ENCODE measurements around the gene GPR176.
"Not testable (repeated sequence)": the region's sequence is repeated elsewhere in the genome, so short reads cannot be mapped to it uniquely, and the experiment has no call there.

Gene GPR176

DNA sequence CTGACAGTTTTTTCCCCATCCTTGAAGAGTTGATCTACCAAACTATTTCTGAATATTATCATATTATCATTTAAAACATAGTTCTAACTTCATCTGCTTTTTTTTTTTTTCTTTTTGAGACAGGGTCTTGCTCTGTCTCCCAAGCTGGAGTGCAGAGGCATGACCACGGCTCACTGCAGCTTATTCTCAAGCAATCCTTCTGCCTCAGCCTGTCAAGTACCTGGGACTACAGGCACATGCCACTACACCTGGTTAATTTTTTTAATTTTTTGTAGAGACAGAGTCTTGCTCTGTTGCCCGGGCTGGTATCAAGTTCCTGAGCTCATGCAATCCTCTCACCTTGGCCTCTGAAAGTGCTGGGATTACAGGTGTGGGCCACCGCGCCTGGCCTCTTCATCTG is 15.2 kb upstream of the GPR176 start:
- no peak for DNase-seq (ENCODE audit: low read depth in 2 of 2)

GRCh38 chr15:39934397-39935071 is 14.5 kb upstream of the GPR176 start:
- peak in 1 of 2 experiments; percentile 1 for DNase-seq (ENCODE audit: low read depth in 2 of 2)

- DNase-seq (ENCODE audit: low read depth in 2 of 2): no peak
Observed at GRCh38 chr15:39931615-39932014, 11.5 kb upstream of the GPR176 start.

DNA sequence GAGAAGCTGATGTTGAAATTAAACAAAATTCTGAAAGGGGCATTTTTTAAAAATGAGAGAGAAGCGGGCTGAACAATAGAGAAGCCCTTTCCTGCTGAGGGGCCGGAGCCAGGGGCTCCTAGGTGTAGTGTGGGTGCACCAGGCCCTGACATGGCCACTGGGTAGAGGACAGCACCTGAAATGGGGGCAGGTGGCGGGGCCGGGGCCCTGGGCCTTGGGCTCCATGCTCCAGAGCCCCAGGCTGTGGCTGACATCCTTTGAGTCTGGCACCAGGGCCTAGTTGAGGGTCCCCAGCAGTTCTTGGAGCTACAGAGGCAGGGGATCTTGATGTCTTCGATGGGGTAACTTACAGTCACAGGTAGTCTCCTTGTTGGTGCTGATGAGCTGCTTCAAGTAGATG is 6.5 kb upstream of the GPR176 start:
- DNase-seq (ENCODE audit: low read depth in 2 of 2): no peak

GRCh38 chr15:39925112-39925842 is 5.2 kb upstream of the GPR176 start:
- DNase-seq (ENCODE audit: low read depth in 2 of 2): no peak

DNA sequence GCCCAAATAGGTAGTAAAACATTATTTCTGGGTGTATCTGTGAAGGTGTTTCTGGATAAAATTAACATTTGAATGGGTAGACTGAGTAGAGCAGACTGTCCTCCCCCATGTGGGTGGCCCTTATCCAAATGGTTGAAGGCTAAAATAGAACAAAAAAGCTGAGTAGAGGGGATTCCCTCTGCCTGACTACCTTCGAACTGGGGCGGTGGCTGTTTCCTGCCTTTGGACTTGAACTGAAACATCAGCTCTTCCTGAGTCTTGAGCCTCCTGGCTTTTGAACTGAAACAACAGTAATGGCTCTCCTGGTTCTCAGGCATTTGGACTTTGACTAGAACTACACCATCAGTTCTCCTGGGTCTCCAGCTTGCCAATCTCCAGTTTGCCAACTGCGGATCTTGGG is 4.4 kb upstream of the GPR176 start:
- DNase-seq (ENCODE audit: low read depth in 2 of 2): no peak

DNA sequence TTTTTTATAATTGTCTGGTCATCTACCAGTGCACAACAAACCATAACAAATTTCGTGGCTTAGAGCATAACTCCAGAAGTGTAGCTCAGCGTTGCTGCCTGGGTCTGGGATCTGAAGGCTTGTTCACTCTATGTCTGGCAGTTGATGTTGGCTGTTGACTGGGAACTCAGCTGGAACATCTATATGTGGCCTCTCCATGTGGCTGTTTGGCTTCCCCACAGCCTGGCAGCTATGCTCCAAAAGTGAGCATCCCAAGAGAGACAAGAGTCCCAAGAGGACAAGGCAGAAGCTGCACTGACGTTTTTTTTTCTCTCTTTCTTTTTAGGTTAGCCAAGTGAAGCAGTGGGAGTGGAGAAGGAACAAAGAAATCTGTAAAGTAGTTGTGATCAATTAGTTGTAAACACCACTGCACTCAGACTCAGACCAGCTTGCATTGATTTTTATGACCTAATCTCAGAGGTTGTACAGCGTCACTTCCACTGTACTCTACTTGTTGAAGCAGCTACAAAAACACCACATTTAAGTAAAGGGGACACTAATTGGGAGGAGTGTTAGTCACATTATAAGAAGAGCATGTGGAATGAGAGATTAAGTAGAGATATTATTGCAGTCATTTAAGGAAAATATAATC is 2.5 kb upstream of the GPR176 start:
- DNase-seq (ENCODE audit: low read depth in 2 of 2): no peak

DNA sequence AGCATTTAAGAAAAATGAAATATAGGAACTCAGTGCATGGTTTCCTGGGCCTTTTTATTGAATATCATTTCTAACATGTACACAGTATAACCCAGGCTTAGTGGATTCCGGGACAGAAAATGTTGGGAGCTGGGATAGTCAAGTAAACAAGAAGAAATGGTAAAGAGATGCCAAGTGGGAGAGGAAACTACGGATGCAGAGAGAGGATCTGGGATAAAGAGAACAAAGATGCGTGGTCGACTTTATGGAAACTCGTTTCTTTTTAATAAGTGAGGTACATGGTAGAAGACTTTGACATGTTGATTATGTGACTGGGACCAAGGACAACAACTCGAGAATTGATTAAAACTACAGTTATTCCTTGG is 1.2 kb upstream of the GPR176 start:
- no peak for DNase-seq (ENCODE audit: low read depth in 2 of 2)

GRCh38 chr15:39920510-39921273 is 626 bp upstream of the GPR176 start:
- DNase-seq (ENCODE audit: low read depth in 2 of 2): peak; percentile 71 to 73

GRCh38 chr15:39919411-39919747 is 687 bp downstream of the GPR176 start:
- DNase-seq (ENCODE audit: low read depth in 2 of 2): no peak

DNA sequence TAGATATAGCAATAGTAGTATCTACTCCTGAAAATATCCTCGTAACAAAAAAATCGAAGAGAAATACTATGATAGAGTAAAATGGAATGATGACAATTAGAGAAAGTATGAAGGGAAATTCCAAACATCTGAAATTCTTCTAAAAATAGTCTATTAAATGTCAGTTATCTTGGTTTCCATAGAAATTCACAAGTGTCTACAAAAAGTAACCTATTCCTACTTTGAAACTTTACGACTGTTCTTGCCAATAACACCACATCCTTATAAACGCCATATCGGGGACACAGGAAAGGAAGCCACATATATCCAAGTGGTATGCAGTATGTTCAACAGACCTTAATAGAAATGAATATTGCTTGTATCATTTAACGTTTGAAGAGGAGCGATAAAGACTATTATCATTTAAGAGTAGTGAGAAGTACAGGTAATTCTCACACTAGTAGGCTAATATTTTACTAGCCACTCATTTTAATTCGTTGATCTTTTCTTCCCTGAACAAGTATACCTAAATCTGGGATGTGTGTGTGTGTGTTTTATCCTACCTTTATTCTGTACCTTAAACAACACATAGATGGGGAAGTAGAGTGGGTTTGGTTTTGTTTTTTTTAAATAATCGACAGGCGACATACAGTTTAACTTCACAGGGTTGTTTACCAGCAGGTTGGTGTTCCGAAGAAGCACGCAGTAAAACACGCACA is 1.2 kb downstream of the GPR176 start:
- DNase-seq (ENCODE audit: low read depth in 2 of 2): no peak

GRCh38 chr15:39914977-39915376 is 5.1 kb downstream of the GPR176 start:
- DNase-seq (ENCODE audit: low read depth in 2 of 2): no peak

GRCh38 chr15:39909007-39909406 is 11.1 kb downstream of the GPR176 start:
- DNase-seq (ENCODE audit: low read depth in 2 of 2): no peak

DNA sequence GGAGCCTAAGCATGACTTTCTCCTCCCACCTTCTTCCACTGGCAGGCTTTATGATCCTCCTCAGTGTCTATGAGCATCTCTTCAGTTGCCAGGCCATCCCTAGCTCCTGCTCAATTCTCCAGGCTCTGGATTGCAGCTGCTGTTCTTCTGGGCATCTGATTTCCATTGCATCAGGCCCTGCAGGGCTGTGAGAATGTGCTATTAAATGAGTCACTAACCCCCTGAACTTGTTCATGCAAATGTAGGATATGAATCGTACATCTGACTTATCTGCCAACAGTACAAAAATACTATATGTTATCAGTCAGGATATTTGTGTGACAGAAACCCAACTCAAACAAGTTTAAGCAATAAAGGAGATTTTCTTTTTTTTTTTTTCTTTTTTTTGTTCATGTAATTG is 11.9 kb downstream of the GPR176 start:
- DNase-seq (ENCODE audit: low read depth in 2 of 2): no peak

DNA sequence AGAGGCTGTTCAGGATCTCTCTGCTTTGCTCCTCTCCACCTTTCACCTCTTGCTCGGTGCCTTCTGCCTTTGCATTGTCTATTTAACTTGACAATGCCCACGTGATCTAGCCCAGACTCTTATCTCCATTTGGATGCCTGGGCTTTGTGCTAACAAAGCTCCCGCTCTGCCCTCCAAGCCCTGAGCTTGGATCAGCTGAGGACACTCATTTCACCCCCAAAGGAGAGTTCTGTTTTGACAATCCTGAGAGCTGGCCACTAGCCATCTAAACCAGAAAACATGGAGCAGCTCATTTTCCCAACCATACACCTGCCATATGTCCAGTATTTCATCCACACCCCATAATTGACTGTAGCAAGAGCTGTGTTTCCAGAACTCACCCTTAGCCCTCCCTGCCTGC is 12.8 kb downstream of the GPR176 start:
- DNase-seq (ENCODE audit: low read depth in 2 of 2): no peak

DNA sequence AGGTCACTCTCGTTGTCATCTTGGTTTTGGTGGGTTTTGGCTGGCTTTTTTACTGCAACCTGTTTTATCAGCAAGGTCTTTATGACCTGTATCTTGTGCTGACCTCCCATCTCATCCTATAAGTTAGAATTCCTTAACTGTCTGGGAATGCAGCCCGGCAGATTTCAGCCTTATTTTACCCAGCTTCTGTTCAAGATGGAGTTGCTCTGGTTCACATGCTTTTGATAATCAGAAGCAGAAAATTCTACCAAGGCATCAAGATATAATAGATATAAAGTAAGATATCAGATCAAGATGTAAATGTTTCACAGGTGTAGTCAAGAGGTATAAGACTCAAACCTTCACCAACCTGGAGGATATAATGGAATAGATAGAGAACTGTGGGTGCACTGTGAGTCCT is 16.0 kb downstream of the GPR176 start:
- DNase-seq (ENCODE audit: low read depth in 2 of 2): no peak

DNA sequence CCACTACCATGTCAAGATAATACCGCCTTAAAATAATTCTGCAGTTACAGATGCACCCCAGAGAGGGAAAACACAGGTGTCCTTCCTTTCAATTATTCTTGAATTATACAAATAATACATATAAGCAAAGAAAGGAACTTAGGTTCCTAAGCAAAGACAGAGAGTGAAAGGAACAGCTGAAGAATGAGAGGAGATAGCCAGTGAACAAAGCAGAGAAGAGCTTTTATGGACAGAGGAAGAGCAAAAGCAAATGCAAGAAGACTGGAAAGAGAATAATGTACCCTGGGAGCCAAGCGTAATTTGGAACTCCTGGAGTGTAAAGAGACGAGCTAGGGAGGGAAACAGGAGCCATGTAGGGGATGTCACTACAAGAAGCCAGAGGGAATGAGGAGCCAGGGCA is 21.7 kb downstream of the GPR176 start:
- DNase-seq (ENCODE audit: low read depth in 2 of 2): no peak

DNA sequence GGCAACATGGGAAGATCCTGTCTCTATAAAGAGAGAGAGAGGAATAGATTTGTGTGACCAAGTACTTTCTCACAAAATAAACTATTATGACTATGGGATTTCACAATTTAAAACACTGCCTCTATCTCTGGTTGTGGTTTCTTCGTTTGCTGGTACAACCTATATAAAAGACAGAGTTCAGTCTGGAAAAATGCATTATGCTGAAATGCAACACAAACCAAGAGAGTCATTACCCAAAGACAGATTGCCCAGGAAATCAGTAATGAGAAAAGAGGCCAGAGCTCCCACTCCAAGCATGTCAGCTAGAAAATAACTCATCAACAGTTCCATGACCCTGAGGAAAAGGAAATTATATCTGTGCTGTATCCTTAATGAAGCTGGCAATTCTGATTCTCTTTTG is 23.2 kb downstream of the GPR176 start:
- DNase-seq (ENCODE audit: low read depth in 2 of 2): no peak

- DNase-seq (ENCODE audit: low read depth in 2 of 2): no peak
Observed at GRCh38 chr15:39896101-39896500, 24.0 kb downstream of the GPR176 start.

- DNase-seq (ENCODE audit: low read depth in 2 of 2): not testable (repeated sequence)
Observed at GRCh38 chr15:39893051-39893450, 27.0 kb downstream of the GPR176 start.

DNA sequence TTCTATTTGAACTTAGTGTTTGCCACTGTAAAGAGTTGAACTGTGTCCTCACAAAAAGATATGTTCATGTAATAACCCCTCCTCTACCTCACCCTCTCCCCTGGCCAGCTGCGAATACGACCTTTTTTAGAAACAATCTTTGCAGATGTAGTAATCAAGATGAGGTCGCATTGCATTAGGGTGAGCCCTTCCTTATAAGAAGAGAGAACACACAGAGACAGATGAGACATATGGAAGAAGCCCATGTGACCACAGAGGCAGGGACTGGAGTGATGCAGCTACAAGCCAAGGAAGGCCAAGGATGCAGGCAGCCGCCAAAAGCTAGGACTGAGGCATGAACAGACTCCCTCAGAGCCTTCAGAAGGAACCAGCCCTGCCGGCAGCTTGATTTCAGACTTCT is 27.6 kb downstream of the GPR176 start:
- DNase-seq (ENCODE audit: low read depth in 2 of 2): no peak

DNA sequence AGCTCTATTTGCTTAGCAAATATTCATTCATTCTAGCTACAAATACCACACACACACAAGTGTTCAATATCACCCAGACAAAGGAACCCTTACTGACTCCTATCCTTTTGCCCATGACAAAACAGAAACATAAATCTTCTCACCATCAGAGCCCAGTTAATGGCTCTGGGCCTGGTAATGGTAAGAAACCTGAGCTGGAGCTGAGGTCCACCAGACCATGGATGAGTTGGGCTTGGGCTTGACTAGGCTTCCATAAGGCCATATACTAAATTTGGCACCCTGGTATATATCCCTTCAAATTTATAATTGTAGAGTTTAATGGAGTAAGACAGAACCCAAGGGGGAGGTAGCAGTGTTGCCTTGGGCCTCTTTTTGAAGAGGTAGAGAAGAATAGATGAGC is 29.4 kb downstream of the GPR176 start:
- no peak for DNase-seq (ENCODE audit: low read depth in 2 of 2)
